NCI-H2107 treated with DMSO at 0.1 percent for 48 hours (cell line): ENCODE data around the gene DHRS7.
"Not testable (repeated sequence)": the region's sequence is repeated elsewhere in the genome, so short reads cannot be mapped to it uniquely, and the experiment has no call there.

Source experiments
- DNase-seq: peaks from one replicate; lab custom pipeline; 2025; ENCODE audit not compliant: unreplicated experiment; lab: John Stamatoyannopoulos, UW

The DHRS7 gene

DNA sequence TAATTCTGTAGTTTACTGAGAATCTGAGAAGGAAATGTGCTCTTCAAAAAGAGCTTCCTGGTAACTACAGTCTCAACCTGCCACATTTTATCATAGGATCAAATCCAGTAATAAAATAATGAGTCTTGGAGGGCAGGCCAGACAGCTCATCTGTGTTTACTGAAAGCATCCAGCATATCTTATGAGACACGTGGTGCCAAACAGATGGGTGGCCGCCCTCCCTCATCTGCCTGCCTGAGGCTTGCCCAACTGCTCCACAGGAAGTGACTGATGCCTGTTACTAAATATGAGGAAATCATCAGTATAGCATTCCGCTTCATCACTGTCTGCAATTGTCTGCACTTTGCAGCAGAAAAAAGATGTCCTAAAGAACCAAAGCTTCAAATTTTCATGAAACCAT is 13.5 kb downstream of the DHRS7 start:
- DNase-seq = no peak

DNA sequence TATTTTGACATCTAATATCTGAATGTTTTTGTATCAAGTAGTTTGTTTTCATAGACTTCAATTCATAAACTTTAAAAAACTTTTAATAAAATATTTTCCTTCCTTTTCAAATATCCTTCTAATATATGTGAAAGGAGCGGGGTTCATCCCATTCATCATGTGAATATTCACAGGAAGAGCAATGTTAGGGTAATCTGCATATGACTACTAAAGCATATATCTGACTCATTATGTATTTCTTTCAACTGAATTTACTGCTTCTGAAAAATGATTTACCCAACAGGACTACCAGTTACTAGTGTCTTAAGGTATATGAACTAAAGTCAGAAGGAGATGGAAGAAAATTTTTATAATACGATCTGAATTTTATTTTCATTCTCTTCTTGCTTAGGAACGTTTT is 30.5 kb downstream of the DHRS7 start:
- no peak for DNase-seq

DNA sequence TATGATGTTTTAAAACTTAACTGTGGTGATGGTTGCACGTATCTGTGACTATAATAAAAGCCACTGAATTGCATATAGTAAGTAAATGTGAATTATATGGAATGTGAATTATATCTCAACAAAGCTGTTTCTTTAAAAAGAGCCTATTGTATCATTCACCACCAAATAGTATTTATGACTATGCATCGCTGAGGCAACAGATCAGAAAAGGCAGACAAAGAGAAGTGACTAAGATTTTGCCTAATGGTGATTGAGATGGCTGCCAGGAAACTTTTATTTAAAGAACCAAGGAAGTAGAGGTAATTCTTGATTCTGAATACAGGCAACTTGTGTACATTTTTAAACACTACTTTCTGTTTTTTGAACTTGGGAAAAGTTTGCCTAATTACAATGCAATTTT is 31.7 kb downstream of the DHRS7 start:
- DNase-seq = no peak

DNA sequence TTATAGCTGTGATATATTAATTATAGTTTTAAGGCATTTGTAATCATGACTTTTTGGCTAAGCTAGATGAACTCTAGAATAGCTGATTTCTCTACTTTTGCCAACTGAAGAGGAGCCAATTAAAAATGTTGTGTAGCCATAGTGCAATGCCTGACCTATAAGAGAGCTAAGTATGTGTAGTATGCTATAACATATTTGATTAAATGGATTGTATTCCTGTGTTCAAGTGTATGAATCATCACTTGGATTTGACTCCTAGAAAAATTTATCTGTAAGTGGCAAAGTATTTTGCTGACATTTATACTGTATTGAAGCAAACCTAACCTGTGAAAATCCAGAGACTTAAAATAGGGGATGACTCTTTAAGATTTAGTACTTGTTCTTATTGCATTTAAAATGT is 39.3 kb downstream of the DHRS7 start:
- DNase-seq = no peak

GRCh38 chr14:60116181-60116580 is 49.0 kb downstream of the DHRS7 start:
- DNase-seq = no peak

- peak; percentile 13 for DNase-seq
Measured at GRCh38 chr14:60114881-60115280, 50.3 kb downstream of the DHRS7 start.

- no peak for DNase-seq
Measured at GRCh38 chr14:60111732-60112131, 53.5 kb downstream of the DHRS7 start.

DNA sequence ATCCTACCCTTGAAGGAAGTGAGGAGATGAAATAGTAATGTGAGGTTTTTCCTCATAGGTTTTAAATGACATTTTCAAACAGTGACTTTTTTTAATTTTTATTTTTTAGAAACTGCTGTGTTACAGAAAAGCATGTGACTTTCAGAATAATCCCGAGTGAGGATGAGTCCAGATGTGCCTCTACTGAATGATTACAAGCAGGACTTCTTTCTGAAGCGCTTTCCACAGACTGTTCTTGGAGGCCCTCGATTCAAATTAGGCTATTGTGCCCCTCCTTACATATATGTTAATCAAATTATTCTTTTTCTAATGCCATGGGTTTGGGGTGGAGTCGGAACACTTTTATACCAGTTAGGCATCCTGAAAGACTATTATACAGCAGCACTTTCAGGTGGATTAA is 57.7 kb downstream of the DHRS7 start:
- DNase-seq = no peak

- no peak for DNase-seq
Measured at GRCh38 chr14:60106339-60106738, 58.9 kb downstream of the DHRS7 start.

DNA sequence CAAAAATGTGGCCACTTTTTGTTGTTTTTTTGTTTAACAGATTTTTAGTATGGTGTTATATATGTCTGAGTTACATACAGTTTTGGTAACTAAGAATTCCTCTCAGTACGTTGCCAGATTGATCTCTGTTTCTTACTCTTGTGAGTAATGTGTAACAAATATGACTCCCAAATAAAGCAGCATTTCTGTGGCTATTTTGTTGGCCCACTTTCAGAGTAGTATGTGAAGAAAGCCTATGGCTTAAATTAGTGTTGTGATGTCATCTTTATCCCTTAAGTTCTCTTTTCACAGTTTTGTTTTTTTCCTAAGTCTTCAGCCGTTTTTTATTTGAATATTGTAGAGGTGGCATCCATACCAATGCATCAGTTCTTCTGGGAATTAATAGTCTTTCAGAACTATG is 62.8 kb downstream of the DHRS7 start:
- DNase-seq = no peak

DNA sequence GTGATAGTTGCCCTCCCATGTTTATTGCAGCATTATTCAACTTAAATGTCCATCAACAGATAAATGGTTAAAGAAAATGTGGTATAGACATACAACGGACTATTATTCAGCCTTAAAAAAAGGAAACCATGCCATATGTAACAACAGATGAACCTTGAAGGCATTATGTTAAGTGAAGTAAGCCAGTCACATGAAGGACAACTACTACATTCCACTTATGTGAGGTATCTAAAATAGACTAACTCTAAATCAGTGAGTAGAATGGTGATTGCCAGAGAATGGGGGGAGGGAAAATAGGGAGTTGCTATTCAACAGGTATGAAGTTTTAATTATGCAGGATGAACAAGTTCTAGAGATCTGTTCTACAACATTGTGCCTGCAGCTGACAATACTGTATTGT is 63.4 kb downstream of the DHRS7 start:
- no peak for DNase-seq

DNA sequence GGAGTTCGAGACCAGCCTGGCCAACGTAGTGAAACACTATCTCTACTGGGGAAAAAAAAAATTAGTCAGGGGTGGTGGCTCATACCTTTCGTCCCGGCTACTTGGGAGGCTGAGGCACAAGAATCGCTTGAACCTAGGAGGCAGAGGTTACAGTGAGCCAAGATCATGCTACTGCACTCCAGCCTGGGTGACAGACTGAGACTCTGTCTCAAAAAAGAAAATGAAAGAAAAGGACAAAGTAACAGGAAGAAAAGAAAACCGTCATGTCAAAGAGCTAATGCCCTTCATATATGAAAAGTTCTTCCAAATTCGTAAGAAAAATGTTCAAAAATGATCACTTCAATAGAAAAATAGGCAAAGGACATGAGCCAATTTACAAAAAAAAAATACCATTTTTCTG is 65.3 kb downstream of the DHRS7 start:
- DNase-seq = not testable (repeated sequence)

DNA sequence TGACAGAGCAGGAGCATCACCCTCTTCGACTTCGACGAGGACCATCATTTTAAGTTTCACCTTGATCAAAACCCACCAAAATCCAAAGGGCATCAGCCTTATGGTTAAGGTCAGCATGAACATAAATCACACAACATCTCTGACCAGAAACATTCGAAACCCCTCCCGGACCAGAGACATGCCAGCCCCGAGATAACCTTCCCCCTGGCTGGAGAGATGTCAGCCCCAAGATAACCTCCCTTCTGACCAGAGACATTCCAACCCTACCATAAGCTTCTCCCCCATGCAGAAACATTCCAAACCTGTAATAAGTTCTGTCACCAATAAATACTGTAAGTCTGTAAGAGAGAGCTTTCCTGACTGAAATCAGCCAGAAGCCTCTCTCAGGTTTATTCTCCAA is 67.2 kb downstream of the DHRS7 start:
- DNase-seq = no peak

- DNase-seq = peak; percentile 54
Measured at GRCh38 chr14:60095781-60096450, 69.3 kb downstream of the DHRS7 start.

- no peak for DNase-seq
Measured at GRCh38 chr14:60095231-60095630, 70.0 kb downstream of the DHRS7 start.

DNA sequence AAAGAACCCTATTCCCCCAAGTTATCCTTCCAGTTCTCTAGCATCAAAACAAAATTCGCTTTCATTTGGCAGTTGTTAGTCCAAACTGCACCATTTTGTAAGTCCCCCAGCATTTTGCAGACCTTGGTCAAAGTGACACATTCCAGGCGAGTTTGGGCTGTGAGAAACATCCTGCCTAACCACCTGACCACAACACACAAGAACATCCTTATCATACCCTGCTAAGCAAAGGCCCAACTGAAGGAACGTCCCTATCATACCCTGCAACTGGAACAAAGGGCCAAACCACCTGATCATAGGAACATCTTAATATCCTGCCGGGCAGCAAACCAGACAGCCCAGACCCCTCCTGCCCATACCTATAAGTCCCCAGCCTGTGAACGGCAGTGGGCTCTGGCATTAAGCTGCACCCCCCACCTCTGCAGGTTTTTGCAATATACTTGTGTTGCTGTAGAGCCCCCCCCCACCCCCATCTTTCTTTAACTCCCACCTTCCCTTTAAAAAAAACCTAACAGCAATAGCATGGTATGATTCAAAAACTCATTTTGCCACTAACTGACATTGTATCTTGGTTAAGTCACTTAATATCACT is 70.8 kb downstream of the DHRS7 start:
- no peak for DNase-seq
